Caco-2 (cell line): ENCODE results near the gene SSX2IP. TPM values are rescaled to one million over a fixed set of nuclear protein-coding genes. Genes with fewer than 3 reads are reported as not detected.

Source experiments
- BruUV-seq: library from RNA; stranded (reverse); fragments of 400-500 nt; replicated peaks from 2 replicates; lab custom pipeline; 2021; lab: Mats Ljungman, UMichigan
- CTCF ChIA-PET: fragments of 300-600 bp; sonication (Branson Sonifier 250); formaldehyde crosslinking; loops from one replicate; lab custom pipeline; 2022; ENCODE audit warnings: antibody characterized with exemption; lab: Charles Lee
- POLR2A ChIA-PET: fragments of 300-600 bp; sonication (Branson Sonifier 250); formaldehyde crosslinking; loops from one replicate; lab custom pipeline; 2022; ENCODE audit warnings: antibody characterized with exemption; lab: Charles Lee
- DNase-seq, 2 experiments: peaks; one replicate each; pipeline versions ENCODE4 v3.0.0 to v3.0.0-alpha.2; 2020 to 2022
- H3K27me3 ChIP-seq: replicated peaks from 2 replicates; pipeline ENCODE4 v1.6.0; 2011; ENCODE audit warnings: low read length; ENCODE audit not compliant: control insufficient read depth, insufficient read depth
- H3K36me3 ChIP-seq: 2 replicates; pipeline ENCODE4 v1.5.1; 2011; ENCODE audit warnings: low read length; ENCODE audit not compliant: control insufficient read depth, insufficient read depth
- H3K4me1 ChIP-seq: fragments of 250-450 bp; sonication (Bioruptor Pico); 2 replicates; pipeline ENCODE4 v1.5.1; 2020; ENCODE audit warnings: mild to moderate bottlenecking
- H3K4me3 ChIP-seq: 2 replicates; pipeline ENCODE4 v1.5.1; 2011; ENCODE audit warnings: low read depth, mild to moderate bottlenecking, control low read depth, low read length
- H3K9me3 ChIP-seq: fragments of 250-450 bp; sonication (Bioruptor Pico); 2 replicates; pipeline ENCODE4 v1.5.1; 2020; ENCODE audit warnings: mild to moderate bottlenecking, moderate library complexity
- H3K27ac Mint-ChIP-seq: one replicate; pipeline ENCODE4 v1.8.0; 2022; ENCODE audit warnings: mixed read lengths; ENCODE audit not compliant: unreplicated experiment
- H3K27me3 Mint-ChIP-seq: one replicate; pipeline ENCODE4 v1.8.0; 2022; ENCODE audit warnings: mixed read lengths; ENCODE audit not compliant: insufficient read depth, unreplicated experiment
- H3K36me3 Mint-ChIP-seq: one replicate; pipeline ENCODE4 v1.8.0; 2022; ENCODE audit warnings: mild to moderate bottlenecking, mixed read lengths; ENCODE audit not compliant: insufficient read depth, unreplicated experiment
- H3K4me1 Mint-ChIP-seq: one replicate; pipeline ENCODE4 v1.8.0; 2022; ENCODE audit warnings: low read depth, mixed read lengths; ENCODE audit not compliant: unreplicated experiment
- H3K4me3 Mint-ChIP-seq: one replicate; pipeline ENCODE4 v1.8.0; 2022; ENCODE audit warnings: mild to moderate bottlenecking, moderate library complexity, mixed read lengths; ENCODE audit not compliant: unreplicated experiment
- H3K9me3 Mint-ChIP-seq: one replicate; pipeline ENCODE4 v1.8.0; 2022; ENCODE audit warnings: mixed read lengths; ENCODE audit not compliant: unreplicated experiment
- intact Hi-C: fragments of 100-400 bp; cut with micrococcal nuclease; formaldehyde crosslinking; loops from one replicate; pipeline ENCODE4 v1.10.0; 2022; ENCODE audit not compliant: unreplicated experiment
- total RNA-seq: library from RNA; stranded (reverse); gene quantifications from 2 replicates; pipeline ENCODE4 v1.2.3, GENCODE V29; 2022
- TF ChIP-seq, protein P1 (sequence below), 2 experiments: fragments of 200-600 bp in 1 of 2; IDR thresholded peaks; 1 replicate in 1 of 2; 2 replicates in 1 of 2; pipeline versions ENCODE4 v1.5.1 to v1.8.0; 2011 to 2022; ENCODE audit warnings: antibody characterized with exemption in 1 of 2, control low read depth in 1 of 2, inconsistent platforms in 1 of 2, low read depth in 1 of 2, low read length in 1 of 2, mild to moderate bottlenecking in 1 of 2, moderate library complexity in 1 of 2; ENCODE audit not compliant: insufficient read depth in 1 of 2, severe bottlenecking in 1 of 2, unreplicated experiment in 1 of 2

SSX2IP gene
- total RNA-seq, 1 experiment from 2014 or later = 15.3 TPM

DNA sequence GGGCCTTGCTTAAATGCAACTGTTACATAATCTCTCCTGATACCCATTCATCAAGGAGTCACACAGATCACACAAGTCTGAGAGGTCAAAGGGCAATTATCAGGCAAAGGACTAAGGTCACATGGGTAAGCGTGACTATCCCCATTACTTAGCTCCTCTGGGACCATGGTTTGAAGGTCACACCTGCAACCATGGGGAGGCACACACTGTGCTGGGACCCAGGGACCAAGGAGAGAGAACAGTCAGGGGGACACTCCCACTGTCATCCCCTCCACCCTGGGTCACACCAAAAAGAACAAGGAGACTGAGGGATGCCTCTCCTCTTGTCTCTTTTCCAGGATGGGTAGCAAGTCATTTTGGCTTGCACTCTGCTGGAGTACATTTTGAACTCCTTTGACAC lies 85.1 kb downstream of the SSX2IP start:
- peaks cover 4% of the 10 kb centered on the region; the same call in 1 of the 2 replicates for H3K9me3 ChIP-seq
- no peaks in the 10 kb centered on the region for H3K4me1 ChIP-seq
- Mint-ChIP-seq H3K4me1 (no peaks in the 10 kb centered on the region), H3K36me3 (no peaks in the 10 kb centered on the region), H3K27ac (no peak overlapping the region), H3K9me3 (peaks cover 27% of the 10 kb centered on the region), H3K27me3 (no peaks in the 10 kb centered on the region), H3K4me3 (no peak overlapping the region)
- POLR2A ChIA-PET = no interaction called here
- DNase-seq = no peak
- intact Hi-C loops = no loop called here
- TF ChIP-seq, protein P1, sequence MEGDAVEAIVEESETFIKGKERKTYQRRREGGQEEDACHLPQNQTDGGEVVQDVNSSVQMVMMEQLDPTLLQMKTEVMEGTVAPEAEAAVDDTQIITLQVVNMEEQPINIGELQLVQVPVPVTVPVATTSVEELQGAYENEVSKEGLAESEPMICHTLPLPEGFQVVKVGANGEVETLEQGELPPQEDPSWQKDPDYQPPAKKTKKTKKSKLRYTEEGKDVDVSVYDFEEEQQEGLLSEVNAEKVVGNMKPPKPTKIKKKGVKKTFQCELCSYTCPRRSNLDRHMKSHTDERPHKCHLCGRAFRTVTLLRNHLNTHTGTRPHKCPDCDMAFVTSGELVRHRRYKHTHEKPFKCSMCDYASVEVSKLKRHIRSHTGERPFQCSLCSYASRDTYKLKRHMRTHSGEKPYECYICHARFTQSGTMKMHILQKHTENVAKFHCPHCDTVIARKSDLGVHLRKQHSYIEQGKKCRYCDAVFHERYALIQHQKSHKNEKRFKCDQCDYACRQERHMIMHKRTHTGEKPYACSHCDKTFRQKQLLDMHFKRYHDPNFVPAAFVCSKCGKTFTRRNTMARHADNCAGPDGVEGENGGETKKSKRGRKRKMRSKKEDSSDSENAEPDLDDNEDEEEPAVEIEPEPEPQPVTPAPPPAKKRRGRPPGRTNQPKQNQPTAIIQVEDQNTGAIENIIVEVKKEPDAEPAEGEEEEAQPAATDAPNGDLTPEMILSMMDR (IDR thresholded peaks at IDR 0.05; ENCODE audit: insufficient read depth in 1 of 2, low read depth in 1 of 2, low read length in 1 of 2, severe bottlenecking in 1 of 2, unreplicated experiment in 1 of 2) = no peak
- BruUV-seq = no TSS peak
- H3K27me3 ChIP-seq = no peaks in the 10 kb centered on the region
- no peak overlapping the region for H3K4me3 ChIP-seq
- H3K36me3 ChIP-seq = no peaks in the 10 kb centered on the region
- CTCF ChIA-PET = no interaction called here

DNA sequence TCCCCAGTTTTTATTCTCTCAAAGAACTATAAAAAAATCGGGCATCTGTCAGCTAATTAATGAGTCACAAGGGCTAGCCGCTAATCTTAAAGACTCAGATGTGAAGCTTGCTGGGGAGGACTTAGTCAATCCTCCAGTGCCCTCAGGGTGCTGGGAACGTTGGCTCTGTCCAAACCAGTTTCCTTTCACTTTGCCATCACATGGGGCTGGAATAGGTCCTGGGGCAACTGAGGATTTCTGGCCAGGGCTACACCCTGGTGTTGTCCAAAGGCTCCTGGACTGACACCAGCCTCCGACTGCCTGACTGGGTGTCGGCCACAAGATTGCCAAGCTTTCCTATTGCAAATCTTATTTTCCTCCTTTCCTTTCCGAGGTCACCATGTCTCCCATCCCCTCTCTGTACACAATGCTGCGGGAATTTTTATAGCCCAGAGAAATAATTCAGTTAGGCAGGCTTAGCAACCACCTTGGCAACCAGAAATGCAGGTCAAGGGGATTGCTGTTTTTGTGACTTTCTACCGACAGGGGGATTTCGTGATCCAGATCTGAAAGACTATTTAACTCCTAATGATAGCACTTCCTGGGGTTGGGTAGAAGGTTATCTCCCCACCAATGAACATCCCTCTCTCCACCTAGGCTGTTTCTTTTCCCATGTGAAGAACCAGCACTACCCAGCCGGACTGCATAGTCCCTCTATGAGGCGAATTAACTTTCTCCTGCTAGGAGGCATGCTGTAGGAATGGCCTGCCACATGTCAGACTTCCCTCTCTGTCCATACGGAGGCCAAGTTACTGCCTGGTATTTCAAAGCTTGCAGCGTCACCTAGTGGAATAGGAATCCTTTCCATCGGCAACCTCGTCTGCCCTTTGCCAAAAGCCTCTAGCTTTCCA lies 86.1 kb downstream of the SSX2IP start:
- intact Hi-C loops = no loop called here
- POLR2A ChIA-PET = no interaction called here
- CTCF ChIA-PET = no interaction called here
- Mint-ChIP-seq H3K9me3 (peaks cover 27% of the 10 kb centered on the region), H3K27me3 (no peaks in the 10 kb centered on the region), H3K4me1 (no peaks in the 10 kb centered on the region), H3K4me3 (no peak overlapping the region), H3K36me3 (no peaks in the 10 kb centered on the region), H3K27ac (no peak overlapping the region)
- BruUV-seq = no TSS peak
- peaks cover 4% of the 10 kb centered on the region; the same call in 1 of the 2 replicates for H3K9me3 ChIP-seq
- TF ChIP-seq, protein P1 (IDR thresholded peaks at IDR 0.05; ENCODE audit: insufficient read depth in 1 of 2, low read depth in 1 of 2, low read length in 1 of 2, severe bottlenecking in 1 of 2, unreplicated experiment in 1 of 2) = no peak
- H3K4me1 ChIP-seq = no peaks in the 10 kb centered on the region
- H3K4me3 ChIP-seq = no peak overlapping the region
- no peaks in the 10 kb centered on the region for H3K27me3 ChIP-seq
- no peak for DNase-seq
- H3K36me3 ChIP-seq = no peaks in the 10 kb centered on the region

DNA sequence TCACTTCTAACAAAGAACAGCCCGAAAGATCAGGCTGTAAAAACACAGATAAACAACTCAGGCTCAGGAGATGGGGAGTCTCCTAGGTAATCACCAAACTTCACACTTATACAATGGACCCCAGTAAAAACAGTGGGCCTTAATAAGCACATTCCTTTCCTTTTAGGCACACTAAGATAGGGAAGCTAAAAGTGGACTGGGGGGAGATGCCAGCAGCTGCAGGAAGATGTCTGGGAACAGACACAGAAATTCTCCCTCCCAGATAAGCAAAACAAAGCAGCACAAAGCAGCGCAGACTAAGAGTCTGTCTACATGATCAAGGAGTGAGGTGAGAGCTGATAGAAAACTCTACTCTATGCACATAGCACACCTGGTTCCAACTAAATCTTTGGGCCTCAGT lies 87.0 kb downstream of the SSX2IP start:
- no peak overlapping the region for H3K4me3 Mint-ChIP-seq
- CTCF ChIA-PET = interaction anchor here (0.6 kb wide), 1 partner anchor 605 kb away, joined by 3 read pairs; no protein-coding TSS in a partner anchor
- H3K27ac Mint-ChIP-seq = no peak overlapping the region
- intact Hi-C loops = no loop called here
- Histone ChIP-seq H3K27me3 (no peaks in the 10 kb centered on the region), H3K4me3 (no peak overlapping the region), H3K4me1 (no peaks in the 10 kb centered on the region), H3K9me3 (peaks cover 4% of the 10 kb centered on the region; the same call in 1 of the 2 replicates), H3K36me3 (no peaks in the 10 kb centered on the region)
- TF ChIP-seq, protein P1 (IDR thresholded peaks at IDR 0.05; ENCODE audit: insufficient read depth in 1 of 2, low read depth in 1 of 2, low read length in 1 of 2, severe bottlenecking in 1 of 2, unreplicated experiment in 1 of 2) = no peak
- BruUV-seq = no TSS peak
- no peak for DNase-seq
- peaks cover 27% of the 10 kb centered on the region for H3K9me3 Mint-ChIP-seq
- H3K27me3 Mint-ChIP-seq = no peaks in the 10 kb centered on the region
- H3K4me1 Mint-ChIP-seq = no peaks in the 10 kb centered on the region
- H3K36me3 Mint-ChIP-seq = no peaks in the 10 kb centered on the region
- POLR2A ChIA-PET = no interaction called here
